GM12892 (cell line): ENCODE results near the gene ASS1.

Experiments used
- DNase-seq: peaks from one replicate; pipeline ENCODE4 v3.0.0; 2011; ENCODE audit not compliant: insufficient read length
- FAIRE-seq: peaks from 2 replicates; lab custom pipeline; 2011; peaks lifted over from hg19 to GRCh38; lab: Jason Lieb, UNC
- POLR2A ChIP-seq: IDR thresholded peaks from 2 replicates; pipeline ENCODE4 v1.6.1; 2011; ENCODE audit warnings: low read depth, low read length, control low read depth
- POLR2AphosphoS5 ChIP-seq: IDR thresholded peaks from 2 replicates; pipeline ENCODE4 v1.6.1; 2011; ENCODE audit warnings: low read depth, low read length, control low read depth
- TAF1 ChIP-seq: IDR thresholded peaks from 2 replicates; pipeline ENCODE4 v1.6.1; 2011; ENCODE audit warnings: low read depth, mild to moderate bottlenecking, control low read depth, low read length, borderline replicate concordance

ASS1 gene

GRCh38 chr9:130461218-130461630, 16.5 kb downstream of the ASS1 start:
- peak; percentile 90 for FAIRE-seq
- DNase-seq: peak; percentile 88
- TF ChIP-seq TAF1 (no peak), POLR2A (no peak), POLR2AphosphoS5 (no peak)

- FAIRE-seq (no peak), DNase-seq (no peak)
- TF ChIP-seq POLR2A (no peak), POLR2AphosphoS5 (no peak), TAF1 (no peak)
These were observed 17.0 kb downstream of the ASS1 start for GRCh38 chr9:130461731-130462130.

DNA sequence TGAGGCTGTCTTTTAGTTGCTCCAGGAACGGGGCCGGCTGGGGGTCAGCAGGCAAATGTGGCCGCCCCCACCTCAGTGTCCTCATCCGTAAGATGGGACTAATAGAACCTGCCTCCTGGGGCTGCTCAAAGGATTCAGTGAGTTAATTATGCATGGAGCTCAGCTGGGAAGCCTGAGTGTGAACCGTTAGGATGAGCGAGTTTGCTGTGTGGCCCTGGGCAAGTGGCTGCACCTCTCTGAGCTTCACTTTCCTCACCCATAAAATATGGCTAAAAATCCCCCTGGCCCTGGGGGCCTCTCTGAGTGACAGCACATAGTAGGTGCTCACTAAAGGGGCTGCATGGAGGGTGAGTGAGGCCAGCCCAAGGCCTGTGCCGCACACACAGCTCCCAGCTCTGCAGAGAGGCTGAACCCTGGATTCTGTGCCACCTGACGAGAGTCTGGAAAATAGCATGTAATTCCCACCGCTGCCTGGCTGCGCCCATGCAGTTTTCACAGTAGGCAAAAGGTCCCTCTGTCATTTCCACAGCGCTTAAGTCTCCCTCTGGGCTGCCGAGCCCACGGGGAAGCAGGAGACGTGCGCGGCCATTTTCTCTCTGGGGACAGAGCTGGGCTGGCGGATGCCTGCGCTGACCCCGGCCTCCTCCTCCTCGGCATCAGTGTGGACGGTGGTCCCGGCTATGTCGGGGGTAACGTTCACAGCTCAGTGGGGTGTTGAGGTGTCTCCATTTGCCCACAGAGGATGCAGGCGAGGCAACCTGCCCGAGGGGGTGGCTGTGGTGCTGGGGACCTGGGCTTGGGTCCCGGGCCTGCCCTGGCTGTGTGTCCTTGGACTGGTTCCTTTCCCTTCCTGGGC, 18.2 kb downstream of the ASS1 start:
- TF ChIP-seq POLR2A: no peak
- TF ChIP-seq TAF1: no peak
- no peak for TF ChIP-seq POLR2AphosphoS5
- DNase-seq (no peak), FAIRE-seq (no peak)

DNA sequence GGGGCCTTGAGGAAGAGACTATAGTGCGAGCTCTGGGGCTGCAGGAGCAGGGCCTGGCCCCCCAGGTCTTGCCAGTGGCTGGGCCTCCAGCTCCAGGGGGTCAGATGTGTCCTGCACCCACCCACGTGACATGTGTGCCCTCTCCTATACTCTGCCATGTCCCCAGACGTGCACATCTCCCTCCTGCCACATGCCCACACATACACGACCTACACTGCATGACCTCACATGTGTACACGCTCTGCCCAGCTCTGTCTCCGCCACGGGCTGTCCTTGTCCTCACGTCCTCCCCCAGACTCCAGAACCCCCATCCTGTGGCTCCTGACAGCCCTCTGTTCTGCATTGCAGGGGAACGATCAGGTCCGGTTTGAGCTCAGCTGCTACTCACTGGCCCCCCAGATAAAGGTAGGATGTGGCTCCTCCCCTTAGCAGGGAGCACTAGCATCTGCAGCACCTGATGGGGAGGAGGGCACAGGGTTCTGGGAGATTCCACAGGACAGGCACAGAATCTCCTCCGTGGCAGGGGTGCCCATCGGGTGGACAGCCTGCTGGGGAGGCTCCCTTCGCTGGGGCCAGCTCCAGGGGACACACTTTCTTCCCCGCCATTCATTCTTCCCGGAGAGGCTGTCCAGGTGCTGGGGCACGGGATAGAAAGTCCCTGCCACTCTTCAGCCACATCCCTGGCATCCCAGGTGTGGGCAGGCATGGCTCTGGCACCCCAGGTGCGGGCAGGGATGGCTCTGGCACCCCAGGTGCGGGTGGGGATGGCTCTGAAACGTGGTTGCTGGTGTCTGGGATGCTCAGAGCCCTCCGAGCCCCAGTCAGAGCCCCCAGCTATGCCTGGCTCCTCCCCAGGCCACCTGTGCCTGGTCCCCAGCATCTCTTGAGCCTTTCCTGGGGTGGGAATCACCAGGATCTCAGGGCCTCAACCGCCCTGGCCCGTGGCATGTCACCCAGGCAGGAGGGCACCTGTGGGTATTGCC, 19.3 kb downstream of the ASS1 start:
- TF ChIP-seq TAF1 (no peak), POLR2A (no peak), POLR2AphosphoS5 (no peak)
- no peak for DNase-seq
- FAIRE-seq: no peak

GRCh38 chr9:130465383-130466096, 20.8 kb downstream of the ASS1 start:
- FAIRE-seq (no peak), DNase-seq (no peak)
- no peak for TF ChIP-seq TAF1
- TF ChIP-seq POLR2AphosphoS5: no peak
- TF ChIP-seq POLR2A: no peak

GRCh38 chr9:130466537-130467217, 21.9 kb downstream of the ASS1 start:
- DNase-seq (no peak), FAIRE-seq (no peak)
- TF ChIP-seq TAF1 (no peak), POLR2AphosphoS5 (no peak), POLR2A (no peak)

- TF ChIP-seq TAF1 (no peak), POLR2A (no peak)
- no peak for FAIRE-seq
- no peak for DNase-seq
These were observed 22.6 kb downstream of the ASS1 start for GRCh38 chr9:130467316-130467715.

DNA sequence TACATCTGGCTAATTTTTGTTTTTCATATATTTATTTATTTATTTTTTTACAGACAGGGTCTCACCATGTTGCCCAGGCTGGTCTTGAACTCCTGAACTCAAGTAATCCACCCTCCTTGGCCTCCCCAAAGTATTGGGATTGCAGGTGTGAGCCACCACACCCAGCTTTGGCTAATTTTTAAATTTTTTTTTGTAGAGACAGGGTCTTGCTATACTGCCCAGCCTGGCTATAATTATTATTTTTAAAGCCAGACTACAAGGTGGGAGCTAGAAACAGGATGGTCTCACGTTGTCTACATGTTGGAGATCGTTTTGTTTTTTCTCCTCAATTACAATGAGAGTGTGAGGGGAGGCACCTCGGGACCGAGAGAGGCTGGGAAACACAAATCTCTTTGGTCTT, 23.8 kb downstream of the ASS1 start:
- no peak for FAIRE-seq
- no peak for DNase-seq
- TF ChIP-seq TAF1 (no peak), POLR2A (no peak), POLR2AphosphoS5 (no peak)

DNA sequence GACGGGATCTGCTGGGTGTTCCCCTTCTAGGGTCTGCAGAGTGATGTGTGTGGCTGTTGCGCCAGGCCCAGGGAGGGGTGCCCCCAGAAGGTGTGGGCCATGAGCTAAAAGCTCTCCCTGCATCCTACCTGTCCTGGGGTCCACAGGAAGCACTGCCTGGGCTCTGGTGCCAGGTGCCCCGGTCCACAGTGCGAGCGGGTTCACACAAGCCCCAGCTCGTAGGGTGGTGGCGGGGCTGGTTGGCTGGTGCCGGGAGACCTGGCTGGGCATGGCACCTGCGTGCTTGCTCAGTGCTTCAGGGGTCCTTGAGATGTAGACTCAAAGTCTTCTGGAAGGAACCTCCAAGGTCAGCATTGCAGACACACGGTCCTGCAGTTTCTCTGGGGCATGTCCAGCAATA, 25.5 kb downstream of the ASS1 start:
- DNase-seq (no peak), FAIRE-seq (no peak)
- TF ChIP-seq POLR2A: no peak
- no peak for TF ChIP-seq TAF1
- no peak for TF ChIP-seq POLR2AphosphoS5

DNA sequence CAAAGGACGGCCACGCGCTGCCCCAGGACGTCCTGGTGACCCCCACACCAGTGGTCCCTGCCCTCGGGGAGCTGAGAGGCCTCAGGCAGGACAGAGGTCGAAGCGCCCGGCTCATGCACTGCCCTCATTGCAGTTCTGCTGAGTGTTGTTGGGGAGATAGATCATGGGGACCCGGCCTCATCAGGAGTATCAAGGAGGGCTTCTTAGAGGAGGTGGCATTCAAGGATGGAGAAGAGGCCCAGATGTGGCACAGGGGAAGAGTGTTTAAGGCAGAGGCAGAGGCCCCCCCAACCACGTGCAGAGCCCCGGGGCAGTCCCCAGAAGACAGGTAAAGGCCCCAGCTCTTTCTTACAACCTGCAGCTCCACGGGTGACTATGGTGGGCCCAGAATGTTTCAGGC, 26.2 kb downstream of the ASS1 start:
- no peak for TF ChIP-seq POLR2A
- TF ChIP-seq POLR2AphosphoS5: no peak
- TF ChIP-seq TAF1: no peak
- DNase-seq: no peak
- no peak for FAIRE-seq
